GM21717 (cell line): ENCODE results near the gene NBPF1.
"Not testable (repeated sequence)": the region's sequence is repeated elsewhere in the genome, so short reads cannot be mapped to it uniquely, and the experiment has no call there.

Experiments used
- ATAC-seq: cut with Tn5 transposase; IDR thresholded peaks from one replicate; pipeline ENCODE4 v1.9.1; 2021; ENCODE audit warnings: mild to moderate bottlenecking, moderate library complexity; ENCODE audit not compliant: unreplicated experiment

The NBPF1 gene

DNA sequence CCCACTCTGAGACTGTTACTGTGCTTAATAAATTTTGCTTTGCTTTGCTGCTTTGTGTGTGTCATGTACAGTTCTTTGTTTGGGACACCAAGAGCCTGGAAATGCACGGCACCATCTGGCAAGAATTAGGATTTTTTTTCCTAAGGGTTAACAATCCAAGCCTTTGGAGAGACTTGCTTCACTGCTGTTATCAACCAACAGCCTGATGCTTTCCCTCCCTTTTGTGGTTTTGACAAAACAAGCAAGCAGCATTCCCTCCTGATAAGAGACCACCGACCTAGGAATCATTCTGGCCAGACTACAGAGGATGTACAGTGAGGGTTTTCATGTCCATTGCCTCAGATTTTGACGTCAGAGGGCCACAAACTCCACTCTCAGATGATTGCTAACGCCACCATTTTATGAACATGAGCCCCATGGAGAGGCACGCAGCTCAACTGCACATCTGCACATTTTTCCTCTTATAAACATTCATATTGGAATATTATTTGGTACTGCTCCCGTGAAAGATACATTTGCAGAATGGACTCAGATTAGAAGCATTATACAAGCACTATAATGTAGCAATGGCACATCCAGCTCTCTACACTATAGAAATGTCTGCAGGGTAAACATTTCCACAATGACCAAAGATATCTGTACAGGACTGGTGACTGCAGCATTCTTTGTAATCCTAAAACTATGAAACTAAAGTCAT, 94.0 kb downstream of the NBPF1 start:
- not testable (repeated sequence) for ATAC-seq

DNA sequence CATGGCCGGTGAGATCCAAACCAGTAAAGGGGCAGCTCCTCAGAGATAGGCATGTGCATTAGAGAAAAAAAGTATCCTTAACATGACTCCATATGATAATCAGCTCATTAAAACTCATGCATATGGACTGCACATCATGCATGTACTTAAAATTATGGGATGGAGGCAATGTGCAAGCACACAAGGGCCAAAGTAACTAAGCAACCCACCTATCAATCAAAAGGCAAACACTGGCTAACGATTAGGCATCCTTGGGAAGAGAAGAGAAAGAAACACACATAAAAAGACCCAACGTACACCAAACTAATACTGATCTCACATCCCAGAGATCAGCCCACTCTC, 94.5 kb downstream of the NBPF1 start:
- not testable (repeated sequence) for ATAC-seq

DNA sequence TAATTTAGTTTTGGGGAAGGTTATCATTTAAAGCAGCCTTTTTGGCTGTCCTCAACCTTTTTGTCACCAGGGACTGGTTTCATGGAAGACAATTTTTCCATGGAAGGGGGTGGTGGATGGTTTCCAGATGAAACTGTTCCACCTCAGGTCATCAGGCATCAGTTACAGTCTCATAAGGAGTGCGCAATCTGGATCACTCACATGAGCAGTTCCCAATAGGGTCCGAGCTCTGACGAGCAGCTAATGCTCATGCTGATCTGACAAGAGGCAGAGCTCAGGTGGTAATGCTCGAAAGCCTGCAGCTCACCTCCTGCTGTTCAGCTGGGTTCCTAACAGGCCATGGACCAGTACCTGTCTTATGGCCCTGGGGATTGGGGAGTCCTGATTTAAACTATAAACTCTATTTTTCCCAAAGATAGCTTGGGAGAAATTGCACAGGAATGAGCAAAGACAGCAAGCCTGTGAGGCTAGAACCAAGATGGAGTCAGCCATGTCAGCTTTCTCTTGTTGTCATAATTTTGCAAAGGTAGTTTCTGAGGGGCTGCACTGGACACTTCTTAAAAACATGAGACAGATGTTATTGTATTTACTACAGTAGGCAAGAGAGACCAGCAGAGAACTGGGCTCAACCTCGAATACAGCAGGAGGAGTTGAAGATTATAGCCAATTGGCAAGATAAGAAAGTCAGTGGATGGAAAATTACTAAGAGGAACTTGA, 96.5 kb downstream of the NBPF1 start:
- ATAC-seq, result not testable (repeated sequence)

DNA sequence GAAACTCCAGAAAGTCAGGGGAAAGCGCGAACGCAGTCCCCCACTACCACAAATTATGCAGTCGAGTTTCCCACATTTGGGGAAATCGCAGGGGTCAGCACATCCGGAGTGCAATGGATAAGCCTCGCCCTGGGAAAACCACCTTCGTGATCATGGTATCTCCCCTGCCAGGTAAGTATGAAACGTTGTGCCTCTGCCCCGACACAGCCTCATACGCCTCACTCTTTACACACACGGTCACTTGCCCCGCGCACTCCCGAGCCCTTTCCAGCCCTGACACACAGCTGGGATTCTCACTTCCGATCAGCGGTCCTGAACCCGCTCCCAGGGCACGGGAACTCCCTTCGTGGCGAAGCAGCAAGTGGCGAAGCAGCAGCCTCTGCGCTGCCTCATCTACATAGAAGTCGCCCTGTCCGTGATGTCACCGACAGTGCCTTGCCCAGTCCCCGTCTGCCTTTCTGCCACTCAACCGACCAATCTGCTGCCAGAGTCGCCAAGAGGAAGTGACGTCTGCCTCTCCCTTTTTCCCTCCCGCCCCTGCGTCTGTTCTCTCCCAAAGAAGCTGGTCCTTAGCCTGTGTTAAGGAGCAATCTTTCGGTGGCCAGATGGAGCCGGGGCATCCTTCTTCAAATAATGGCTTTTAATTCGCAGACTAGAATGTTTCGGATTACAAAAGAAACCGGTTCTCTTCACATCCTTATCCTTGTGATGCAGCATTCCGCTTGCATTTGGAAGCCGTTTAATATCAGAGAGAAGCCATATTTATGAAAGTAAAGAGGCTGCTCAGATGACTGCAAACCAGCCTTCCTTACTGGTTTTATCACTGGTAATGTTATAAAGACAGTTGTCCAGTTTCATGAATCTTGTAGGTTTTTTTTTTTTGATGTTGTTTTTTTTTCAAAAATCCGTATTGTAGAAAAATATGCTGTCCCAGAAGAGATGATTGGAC, 99.0 kb downstream of the NBPF1 start, which contains the start of gene RNU1-1:
Gene RNU1-1 (minus strand): TSS at position 179 of the 949 bp plus-strand sequence.
- not testable (repeated sequence) for ATAC-seq

DNA sequence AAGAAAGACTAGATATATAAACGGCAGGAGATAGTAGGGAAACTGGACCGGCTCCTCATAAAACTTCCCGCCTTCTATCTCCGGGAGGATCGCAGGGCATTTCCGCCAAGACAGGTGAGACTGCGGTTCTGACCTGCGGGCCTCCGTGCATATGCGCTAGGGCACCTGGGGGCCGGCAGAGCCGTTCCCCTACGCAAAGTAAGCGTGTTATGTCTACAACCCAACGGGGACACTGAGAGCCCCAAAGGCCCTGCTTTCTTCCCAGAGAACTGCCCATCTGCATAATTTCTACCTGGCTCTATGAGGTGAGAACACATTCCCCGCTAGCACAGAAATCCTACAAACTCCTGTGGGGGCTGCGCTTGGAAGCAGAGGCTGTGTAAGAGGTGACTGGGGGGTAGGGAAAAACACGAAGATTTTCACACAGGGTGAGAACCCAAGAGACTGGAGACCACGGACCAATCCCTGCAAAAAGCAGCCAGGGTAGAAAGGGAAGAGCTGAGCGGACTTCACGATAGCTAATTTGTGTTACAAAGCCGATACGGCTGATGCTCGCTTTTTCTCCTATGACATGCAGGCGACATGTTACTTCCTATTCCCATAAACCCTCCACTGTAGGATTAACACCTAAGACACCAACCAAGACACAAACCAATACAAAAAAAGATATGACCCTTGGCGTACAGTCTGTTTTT, 99.8 kb downstream of the NBPF1 start:
- not testable (repeated sequence) for ATAC-seq

DNA sequence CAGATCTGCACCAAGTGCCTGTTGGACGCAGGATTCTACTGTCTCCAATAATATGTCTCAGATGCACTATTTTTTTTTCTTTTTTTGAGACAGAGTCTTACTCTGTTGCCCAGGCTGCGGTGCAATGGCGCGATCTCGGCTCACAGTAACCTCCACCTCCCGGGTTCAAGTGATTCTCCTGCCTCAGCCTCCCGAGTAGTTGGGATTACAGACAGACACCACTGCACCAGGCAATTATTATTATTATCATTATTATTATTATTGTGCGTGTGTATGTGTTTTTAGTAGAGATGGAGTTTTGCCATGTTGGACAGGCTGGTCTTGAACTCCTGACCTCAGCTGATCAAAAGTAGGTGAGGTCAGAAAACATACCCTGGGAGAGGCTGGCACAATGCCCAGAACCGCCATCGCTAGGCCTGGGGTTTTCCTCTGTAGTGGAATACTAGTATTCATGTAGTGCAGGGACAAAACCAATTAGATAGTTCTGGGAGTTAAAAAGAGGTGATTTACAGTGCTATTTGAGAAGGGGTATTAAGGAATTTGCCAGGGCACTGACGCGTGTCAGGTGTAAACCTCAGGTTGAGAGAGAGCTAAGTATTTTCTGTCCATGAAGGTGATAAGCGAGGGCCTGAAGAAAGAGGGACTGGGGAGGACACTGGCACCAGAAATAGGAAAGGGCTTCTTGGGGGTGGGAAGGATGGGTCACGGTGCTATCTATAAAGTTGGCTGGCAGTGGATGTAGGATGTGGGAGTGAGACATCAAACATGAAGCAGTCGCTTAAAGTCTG, 100.5 kb downstream of the NBPF1 start:
- not testable (repeated sequence) for ATAC-seq
